GM21528 (cell line): Measurements from ENCODE around the gene ENTHD1.
"Not testable (repeated sequence)": the region's sequence is repeated elsewhere in the genome, so short reads cannot be mapped to it uniquely, and the experiment has no call there.

Source experiments
- ATAC-seq: cut with Tn5 transposase; IDR thresholded peaks from one replicate; pipeline ENCODE4 v1.9.1; 2021; ENCODE audit warnings: mild to moderate bottlenecking, moderate library complexity; ENCODE audit not compliant: unreplicated experiment, low FRiP score

ENTHD1 gene

GRCh38 chr22:39925273-39925672 is 31.7 kb upstream of the ENTHD1 start:
- no peak for ATAC-seq

DNA sequence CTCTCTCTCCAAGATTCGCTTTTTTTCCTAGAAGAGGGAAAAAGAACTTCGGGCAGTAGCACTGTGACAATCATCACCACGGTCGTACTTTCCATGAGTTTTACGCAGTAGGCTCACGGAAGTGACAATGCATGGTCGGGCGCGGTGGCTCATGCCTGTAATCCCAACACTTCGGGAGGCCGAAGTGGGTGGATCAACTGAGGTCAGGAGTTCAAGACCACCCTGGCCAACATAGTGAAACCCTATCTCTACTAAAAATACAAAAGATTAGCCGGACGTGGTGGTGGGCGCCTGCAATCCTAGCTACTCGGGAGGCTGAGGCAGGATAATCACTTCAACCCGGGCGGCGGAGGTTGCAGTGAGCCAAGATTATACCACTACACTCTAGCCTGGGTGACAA is 30.7 kb upstream of the ENTHD1 start:
- ATAC-seq, result no peak

DNA sequence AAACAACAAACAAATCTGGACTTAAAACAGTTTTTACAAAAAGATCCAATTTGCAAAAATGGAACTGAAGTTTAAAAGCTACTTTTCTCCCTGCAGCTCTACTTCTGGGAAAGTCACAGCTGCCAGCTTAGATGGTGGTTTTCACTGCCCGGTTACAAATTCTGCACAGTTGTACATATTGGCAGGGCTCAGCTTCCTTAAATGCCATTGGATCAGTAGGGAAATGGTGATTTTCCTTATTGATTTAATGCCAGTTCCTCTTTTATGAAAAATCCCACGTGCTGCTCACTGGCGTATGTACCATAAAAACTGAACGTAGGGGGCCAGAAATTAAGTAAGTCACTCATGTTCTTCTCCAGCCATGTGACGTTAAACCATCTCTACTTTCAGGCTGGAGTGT is 30.1 kb upstream of the ENTHD1 start:
- ATAC-seq, result no peak

GRCh38 chr22:39920134-39920743 is 26.7 kb upstream of the ENTHD1 start:
- ATAC-seq, result no peak

DNA sequence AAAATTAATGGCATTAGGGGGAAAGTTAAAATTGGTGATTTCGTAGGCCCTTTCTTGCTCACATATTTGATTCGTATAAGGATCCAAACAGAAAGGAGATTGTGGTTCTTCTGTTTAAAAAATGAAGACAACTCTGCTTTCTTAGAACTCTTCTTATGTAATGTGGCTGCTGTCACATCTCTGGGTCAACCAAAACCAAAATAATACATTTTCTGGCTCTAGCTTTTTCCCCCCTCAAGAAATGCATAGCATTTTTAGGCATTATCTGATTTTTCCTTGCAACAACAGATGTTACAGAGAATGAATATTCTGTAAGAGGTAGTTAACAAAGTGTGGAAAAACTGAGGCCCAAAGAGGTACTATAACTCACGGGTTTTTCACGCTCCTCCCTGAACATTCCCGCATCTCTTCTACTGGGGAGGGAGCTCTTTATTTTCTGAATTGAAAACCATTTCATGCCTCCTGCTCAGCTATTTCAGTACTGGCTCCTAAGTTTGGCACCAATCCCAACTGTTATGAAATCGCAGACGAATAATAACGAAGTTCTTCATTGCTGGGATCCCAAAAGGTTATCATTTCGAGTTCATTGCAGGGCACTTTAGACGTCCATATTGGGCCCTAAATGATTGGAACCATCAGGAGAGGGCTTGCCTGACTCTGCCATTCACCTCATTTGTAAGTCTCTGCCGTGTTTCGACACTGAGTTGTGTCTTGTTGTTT is 24.4 kb upstream of the ENTHD1 start:
- ATAC-seq, result no peak

DNA sequence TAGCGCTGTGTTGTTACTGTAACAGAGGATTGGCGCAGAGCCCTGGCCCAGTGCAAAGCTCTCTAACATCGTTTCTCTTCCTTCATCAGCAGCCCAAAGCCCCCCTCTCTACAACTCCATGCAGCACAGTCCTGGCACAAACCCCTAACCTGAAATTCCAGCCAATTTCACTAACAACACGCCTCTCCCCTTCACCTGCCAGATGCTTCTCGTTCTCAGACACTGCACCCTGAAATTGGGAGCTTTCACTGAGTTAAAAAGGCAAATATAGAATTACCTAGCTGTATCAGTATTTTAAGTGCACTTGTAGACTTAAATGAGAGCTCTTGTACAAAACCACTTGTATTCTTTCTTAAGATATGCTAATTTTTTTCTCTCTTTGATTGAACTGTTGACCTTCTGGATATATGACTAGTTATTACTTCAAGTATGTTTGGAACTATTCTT is 23.7 kb upstream of the ENTHD1 start:
- ATAC-seq, result no peak

DNA sequence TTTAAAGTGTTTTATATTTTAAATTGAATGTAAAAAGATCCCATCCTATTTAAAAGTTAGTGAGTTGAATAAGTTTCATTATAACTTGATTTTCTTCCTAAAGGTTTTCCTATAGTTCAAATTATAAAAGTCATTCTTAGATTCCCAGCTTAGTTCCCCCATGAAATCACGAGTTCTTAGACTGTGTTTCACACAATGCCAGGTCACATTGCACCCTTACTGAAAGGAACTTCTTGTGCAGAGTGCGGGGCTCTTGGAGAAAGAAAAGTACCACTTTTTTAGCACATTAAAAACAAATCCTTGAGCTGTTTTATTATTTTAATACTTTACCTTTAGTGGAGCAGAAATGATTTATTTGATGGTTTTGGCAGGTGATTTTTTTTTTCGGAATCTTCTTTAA is 22.9 kb upstream of the ENTHD1 start:
- no peak for ATAC-seq

DNA sequence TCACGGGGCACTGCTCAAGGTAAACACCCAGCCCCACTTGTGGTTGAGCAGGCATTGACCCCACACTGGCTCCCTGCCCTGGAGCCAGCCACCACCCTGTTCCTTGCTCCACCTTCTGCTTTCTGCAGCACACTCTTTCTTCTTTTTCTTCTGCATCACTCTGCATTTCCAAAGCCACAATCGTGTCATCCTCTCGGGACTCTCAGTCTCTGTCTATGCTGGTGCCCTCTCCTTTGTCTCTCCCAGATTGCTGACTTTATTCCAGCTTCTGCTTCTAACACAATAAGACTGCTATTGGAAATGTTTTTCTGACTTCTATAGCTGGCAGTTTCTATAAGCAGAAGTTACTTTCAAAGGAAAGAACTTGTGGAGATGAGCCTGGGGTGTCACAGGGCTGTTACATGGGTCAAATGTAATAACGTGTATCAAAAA is 21.8 kb upstream of the ENTHD1 start:
- ATAC-seq, result no peak

GRCh38 chr22:39914584-39914983 is 21.0 kb upstream of the ENTHD1 start:
- no peak for ATAC-seq

DNA sequence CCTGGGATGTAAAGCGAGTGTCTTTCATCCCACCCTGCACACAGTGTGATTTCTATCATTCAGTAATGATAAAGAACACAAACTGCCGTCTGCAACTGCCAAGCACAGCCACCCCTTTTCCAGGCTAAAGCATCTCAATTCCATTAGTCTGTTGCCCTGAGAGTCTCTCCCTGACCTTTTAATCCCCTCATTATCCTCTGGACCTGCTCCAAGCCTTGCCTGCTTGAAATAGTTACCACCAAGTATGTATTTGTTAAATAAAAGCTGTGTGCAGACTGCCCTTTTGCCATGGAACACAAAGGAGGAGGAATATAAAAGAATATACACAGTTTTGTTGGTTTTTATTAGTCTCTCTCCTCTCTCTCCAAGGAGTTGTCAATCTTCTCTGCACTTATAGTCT is 20.3 kb upstream of the ENTHD1 start:
- no peak for ATAC-seq

DNA sequence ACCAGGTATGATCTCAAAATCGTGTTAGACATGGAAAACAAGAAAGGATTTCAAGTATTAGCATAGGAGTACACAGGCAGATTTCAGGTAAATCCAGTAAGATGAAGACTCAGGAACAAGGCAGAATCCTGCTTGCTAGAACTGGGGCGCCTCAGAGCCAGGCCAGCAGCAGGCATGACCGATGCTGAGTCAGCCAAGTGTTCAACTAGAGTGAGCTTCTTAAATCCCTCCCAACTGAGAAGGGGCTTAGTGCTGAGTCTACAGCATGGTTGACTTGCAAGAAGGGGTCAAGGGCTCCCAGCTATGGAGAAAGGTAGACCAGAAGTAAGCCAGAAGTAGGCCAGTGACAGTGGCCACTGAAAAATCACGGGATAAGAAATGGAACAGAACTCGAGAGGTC is 19.8 kb upstream of the ENTHD1 start:
- ATAC-seq, result no peak

DNA sequence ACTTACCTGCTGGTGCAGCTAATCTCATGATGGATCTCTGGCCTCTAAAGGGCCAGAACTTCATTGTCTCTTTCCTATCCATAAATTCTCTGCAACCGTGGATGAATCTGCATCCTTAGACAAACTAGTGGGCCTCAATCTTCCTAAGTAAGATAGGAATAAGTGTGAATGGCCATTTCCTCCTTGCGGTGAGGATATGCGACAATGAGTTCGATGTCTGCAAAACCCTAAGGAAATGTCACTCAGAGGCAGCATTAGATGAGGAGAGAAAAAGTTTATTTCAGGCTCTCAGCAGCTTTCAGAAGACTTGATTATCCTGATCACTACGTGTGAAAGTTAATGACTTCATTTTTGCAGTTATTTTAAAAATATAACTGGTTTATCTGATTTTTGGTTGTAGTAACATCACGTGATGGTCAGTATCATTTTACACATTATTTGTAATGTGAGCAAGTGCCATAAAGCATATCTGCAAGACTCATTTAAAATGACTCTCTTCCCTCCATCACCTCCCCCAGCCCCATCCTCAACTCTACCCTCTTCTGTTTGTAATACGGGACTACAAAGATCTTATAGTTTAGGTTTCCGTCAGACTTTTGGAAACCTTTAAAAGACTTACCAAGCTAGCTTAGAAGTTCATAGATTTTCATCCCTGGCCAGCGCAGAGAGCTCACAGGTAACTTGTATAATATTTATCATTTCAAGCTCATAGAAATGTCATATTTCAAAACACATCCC is 17.5 kb upstream of the ENTHD1 start:
- no peak for ATAC-seq

DNA sequence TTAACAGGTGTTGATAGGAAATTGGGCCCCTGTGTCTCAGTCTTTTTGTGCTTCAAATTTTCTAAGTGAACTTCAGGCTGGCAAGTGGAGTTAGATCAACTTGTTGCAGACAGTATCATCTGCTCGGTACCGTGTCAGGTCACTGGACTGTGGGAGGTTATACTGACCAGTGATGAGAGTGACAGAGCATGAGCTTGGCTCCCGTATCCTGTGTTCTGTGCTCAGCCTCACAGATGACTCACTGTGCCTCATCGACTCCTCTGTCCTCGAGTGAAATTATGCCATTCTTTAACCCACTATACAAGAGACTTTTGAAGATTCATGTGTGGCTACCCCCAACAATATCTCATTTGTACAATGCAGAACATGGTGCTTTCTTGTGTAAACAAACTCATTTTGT is 15.2 kb upstream of the ENTHD1 start:
- ATAC-seq, result no peak

DNA sequence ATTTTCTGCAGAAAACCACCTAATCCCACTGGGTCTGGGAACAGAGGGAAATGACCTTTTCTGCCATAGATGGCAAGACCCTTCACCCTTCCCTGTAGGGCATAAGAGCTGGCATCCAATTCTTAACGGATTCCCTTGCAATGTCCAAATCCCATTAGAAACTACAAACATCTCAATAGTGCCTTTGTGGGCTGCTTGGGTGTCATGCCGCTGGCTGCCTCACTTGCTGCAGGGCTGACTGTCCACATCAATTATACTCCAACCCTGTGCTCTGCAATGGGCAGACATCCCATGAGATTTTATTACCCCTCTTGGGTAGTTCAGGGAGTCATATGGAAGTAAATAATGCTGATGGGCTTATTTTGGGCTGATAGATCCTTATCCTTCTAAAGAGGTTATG is 14.6 kb upstream of the ENTHD1 start:
- no peak for ATAC-seq

GRCh38 chr22:39907605-39908097 is 14.1 kb upstream of the ENTHD1 start:
- ATAC-seq, result no peak

DNA sequence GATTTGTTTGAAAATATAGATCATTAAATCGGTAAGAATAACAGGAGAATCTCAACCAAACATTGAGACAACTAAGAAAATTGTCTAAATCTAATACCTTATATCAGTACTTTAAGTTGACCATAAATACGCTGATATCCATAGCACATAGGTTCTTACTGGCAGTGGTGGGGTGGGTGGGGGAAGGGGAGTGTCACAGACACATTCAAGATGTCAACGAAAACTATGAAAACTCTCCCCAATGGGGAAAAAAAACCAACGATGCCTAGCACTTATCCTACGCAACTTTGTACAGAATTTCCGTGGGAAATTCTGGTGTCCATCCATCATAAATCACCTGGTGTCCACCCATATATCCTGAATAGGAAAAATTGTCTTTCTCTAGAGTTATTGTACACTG is 13.5 kb upstream of the ENTHD1 start:
- ATAC-seq, result no peak

DNA sequence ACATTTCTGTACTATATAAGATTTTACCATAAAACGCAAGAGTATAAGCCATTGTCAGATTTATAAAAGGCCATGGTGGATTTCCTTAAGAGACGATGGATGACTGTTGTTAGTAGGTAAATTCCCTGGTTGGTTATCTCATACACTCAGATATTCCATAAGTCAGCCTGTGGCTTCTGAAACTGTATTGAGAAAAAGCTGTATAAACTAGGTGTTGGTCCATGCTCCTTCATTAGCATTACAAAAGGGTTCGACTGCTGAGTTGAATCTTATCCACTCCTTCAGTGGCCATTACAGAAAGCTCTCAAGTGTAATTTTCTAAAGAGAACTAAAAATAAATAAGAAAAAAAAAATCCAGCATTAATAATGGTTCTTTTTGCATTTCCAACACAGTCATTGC is 12.6 kb upstream of the ENTHD1 start:
- ATAC-seq, result no peak

DNA sequence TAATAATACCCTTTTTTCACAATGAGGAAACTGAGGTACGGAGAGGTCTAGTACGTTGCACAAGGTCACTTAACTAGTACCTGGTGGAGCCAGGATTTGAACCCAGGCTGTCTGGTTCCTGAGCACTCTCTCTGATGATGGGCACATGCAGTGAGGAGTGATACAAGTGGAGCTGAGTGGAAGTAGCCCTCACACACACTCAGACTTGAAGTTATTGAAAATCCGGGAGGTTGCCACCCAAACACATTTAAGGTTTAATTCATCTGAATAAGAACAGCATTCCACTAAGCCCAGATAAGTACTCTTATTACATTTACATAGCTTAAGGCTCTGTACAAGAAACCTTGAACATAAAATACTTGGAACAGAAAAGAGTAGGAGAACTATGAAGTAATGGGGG is 12.1 kb upstream of the ENTHD1 start:
- ATAC-seq, result no peak

GRCh38 chr22:39904862-39905261 is 11.3 kb upstream of the ENTHD1 start:
- ATAC-seq, result no peak

DNA sequence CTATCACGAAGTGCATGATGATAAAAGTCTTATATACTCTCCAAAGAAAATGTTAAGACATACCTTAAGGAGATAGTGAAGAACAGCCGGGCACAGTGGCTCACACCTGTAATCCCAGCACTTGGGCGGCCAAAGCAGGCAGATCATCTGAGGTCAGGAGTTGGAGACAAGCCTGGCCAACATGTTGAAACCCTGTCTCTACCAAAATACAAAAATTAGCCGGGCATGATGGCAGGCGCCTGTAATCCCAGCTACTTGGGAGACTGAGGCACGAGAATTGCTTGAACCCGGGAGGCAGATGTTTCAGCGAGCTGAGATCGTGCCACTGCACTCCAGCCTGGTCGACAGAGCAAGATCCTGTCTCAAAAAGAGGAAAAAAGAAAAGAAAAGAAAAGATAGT is 10.5 kb upstream of the ENTHD1 start:
- ATAC-seq, result not testable (repeated sequence)

DNA sequence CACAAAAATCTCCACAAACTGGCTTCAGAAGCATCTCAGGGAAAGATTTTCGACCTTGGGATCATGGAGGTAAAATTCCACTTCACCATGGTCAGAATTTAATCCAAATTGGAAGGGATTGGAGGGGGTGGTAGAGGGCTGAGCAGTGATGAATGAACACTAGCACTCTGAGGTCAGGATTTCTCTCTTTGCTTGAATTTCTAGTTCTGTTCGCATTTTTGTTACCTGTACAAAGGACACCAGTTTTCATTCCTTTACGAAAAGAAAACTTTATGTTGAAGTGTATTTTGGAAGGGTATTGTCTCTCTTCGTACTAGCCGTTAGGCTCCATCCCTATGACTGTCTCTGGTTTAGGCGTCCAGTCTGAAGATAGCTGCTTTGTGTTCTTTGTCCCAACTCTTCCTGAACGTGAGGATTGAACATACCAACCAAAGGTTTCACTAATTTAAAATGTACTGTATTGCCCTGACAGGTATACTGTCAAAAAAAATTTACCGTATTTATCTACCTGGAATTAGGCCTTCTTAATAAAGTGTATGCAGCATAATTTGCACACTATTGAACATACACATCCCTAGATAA is 8.1 kb upstream of the ENTHD1 start:
- no peak for ATAC-seq
